Lung microvascular endothelial cell (primary cell): ENCODE data around the gene FARP2. TPM values are rescaled to one million over a fixed set of nuclear protein-coding genes. Genes with fewer than 3 reads are reported as not detected.
"Not testable (repeated sequence)": the region's sequence is repeated elsewhere in the genome, so short reads cannot be mapped to it uniquely, and the experiment has no call there.

ENCODE experiments used
- DNase-seq, 2 donors: peaks; one replicate each; pipeline versions ENCODE4 v3.0.0 to v3.0.0-alpha.2; 2010; ENCODE audit warnings: low read depth in 2 of 2
- total RNA-seq: library from RNA; depleted of rRNA; stranded (reverse); fragments of >200 nt; gene quantifications from 2 replicates; pipeline ENCODE4 v1.2.1, GENCODE V29; 2014

Gene FARP2
- total RNA-seq: 22.7 and 35.7 TPM in 2 replicates

DNA sequence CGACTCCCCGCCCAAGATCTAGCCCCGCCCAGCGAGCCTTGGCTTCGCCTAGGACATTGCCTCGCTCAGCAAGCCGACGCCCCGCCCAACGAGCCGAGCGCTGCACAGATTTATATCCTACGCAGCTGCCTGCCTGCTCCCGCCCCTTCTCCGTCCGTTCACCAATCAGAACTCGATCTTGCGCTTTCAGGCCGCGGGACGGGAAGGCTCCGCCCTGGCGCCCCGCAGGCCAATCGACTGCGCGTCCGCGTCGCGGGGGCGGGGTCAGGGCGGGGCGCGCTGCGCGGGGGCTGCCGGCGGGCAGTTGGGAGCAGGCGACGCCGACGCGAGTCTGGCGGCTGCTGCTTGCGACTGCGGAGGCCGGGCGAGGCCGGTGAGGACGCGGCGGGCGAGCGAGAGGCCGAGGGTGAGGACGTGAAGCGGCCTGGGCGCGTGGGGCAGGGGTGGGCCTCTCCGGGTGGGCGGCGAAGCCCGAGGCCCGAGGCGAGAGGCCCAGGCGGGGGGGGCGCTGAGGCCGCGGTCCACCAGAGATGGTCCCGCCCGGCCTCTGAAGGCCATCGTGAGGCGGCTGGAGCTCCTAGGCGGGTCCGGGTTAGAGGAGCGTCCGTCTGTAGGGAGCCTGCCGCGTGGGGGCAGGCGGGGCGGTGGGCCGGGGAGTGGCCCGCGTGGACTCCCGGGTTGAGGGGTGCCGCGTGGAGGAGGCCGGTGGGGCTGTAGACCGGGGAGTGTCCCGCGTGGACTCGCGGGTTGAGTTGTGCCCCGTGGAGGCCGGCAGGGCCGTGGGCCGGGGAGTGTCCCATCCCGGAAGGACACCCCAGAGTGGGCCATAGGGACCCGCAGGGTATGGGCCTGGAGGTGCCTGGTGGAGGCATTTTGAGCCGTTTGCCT is at the start of gene FARP2:
TSS of gene FARP2 (plus strand) at position 303 of the 888 bp plus-strand sequence. CDS start 16,823 bp downstream, outside the sequence.
- peak; percentile 99 for DNase-seq

DNA sequence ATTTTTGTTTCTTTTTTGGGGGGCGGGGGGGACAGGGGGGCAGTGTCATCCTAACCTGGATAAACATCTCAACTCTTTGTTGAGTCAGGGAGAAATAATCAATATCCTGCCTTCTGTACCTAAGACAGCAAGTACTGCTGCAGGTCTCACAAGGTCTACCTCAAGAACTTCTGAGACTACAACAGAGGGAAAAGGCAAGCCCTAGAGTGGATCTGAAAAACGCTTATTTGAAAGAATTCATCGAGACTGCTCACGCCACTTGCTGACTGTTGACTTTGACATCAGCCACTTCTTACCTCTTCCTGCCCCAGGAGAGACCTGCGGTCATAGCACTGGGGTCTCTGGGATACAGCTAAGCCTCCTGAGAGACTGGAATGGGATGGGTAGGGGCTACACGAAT is 49.0 kb upstream of the FARP2 start:
- no peak for DNase-seq

GRCh38 chr2:241308267-241308666 is 47.8 kb upstream of the FARP2 start:
- no peak for DNase-seq

- no peak for DNase-seq
These were observed 47.1 kb upstream of the FARP2 start for GRCh38 chr2:241308832-241309500.

DNA sequence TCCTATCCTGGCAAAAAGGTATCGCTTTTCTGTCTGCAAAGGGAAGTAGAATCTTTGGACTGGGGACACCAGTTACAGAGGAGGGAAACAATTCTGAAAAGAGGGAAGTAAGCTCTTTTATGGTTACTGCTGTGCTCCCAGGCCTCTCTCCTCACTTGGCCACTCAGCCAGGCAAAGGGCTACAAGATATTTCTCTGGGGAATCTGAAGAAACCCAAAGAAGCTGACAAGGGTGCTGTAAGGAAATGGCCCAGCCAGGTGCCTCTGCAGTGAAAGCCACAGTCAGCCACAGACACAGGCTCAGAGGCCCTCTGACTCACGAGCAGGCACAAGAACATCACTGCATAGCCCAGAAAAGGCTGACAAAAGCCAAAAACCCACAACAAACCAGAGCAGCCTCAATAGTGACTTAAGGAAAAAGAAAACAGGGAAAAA is 46.4 kb upstream of the FARP2 start:
- DNase-seq: peak in 1 of 2 donors; percentile 44

- DNase-seq: no peak
These were observed 45.0 kb upstream of the FARP2 start for GRCh38 chr2:241310917-241311566.

DNA sequence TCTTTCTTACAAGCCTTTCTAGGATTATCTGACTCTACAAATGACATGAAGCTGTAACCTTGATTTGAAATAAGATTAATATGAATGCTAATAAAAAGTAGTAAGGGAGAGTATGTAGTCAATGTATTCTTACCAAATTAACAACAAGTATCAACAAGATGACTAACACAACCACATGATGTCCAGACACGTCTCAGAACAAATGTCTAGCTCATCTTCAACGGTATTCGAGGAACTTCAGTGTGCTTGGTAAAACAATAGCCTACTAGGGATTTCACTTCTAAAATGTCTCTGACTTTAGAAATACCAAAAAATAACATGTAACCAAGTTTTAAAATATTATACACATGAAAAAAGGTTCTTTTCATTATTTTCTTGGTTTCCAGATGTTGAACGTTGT is 44.0 kb upstream of the FARP2 start:
- DNase-seq: peak in 1 of 2 donors; percentile 51

GRCh38 chr2:241313543-241314095 is 42.5 kb upstream of the FARP2 start:
- DNase-seq: no peak

DNA sequence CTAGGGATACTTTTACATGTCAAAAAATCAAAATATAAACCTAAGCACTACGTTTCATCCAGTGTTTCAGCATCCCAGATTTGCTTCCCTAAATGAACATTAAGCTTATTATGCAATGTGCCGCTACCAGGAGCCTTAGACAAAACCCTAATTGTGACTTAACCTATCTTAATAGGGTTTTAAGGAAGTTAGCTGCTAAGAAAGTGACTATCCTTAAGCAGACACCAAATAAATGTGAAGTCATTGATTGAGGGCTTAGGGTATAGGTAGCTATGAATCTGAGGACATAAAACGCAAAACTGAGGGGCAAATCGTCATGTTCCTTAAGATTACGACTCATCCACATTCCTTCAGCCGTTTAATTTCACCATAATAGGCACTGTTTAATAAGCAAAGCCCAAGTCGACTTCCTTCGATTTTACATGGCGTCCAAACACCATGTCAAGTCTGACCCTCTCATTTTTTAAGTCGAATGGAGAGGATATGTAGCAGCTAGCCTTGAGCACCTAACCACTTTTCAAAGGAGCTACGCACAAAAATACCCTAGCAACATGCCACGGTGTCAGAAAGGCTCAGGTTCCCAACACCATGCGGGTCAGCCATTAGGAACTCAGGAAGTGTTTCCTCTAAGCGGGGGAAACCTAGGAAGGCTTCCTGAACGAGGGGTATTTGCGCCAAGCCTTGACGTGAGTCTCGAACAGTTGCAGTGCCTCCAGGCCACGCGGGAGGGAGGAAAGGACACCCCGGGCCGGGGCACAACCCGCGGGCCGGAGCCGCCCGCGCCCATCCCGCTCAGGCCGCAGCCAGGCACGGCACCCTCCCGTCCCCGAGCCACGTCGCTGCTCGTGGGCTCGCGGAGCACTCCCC is 41.6 kb upstream of the FARP2 start:
- peak in 1 of 2 donors; percentile 62 for DNase-seq

- peak; percentile 100 for DNase-seq
These were observed 40.8 kb upstream of the FARP2 start, which contains the start of gene HDLBP for GRCh38 chr2:241315093-241315878. Gene HDLBP (minus strand): TSS chr2:241315672. CDS start chr2:241266869, 48,803 bp downstream.

DNA sequence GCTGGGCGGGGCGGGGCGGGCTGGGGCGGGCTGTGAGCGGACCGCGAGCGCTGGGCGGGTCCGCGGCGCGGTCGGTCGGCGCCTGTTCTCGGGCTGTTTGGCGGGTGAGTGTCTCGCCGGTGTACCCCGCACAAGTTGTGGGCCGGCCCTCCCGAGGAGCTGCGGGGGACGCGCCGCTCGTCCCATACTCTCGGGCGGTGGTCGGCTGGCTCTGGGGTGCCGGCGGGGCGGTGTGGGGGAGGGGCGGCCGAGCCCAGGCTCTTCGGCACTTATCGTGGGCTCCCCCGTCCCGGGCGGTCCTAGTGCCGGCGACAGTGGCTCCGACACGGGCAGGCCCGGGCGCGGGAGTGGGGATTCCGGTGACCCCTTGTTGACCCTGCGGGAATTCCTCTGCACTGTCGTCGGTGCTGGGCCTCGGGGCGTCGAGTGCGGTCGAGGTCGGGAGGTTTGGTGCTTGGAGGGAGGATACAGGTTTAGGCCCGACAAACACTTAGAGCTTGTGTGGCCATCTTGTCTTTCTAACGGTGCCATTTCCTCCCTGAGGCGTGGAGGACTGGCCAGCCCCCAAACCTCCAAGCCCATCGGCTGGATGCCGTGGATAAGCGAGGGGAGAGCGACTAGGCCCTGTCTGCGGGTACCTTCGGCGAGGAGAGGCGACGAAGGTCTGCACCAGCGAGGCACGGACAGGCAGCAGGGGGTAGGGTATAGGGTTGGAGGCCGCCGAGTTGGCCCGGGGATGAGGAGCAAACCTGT is 40.0 kb upstream of the FARP2 start, which contains the start of gene SEPTIN2:
TSS of gene SEPTIN2 (plus strand) at position 47 of the 753 bp plus-strand sequence. CDS start 8,308 bp downstream, outside the sequence.
- peak in 1 of 2 donors; percentile 69 for DNase-seq

DNA sequence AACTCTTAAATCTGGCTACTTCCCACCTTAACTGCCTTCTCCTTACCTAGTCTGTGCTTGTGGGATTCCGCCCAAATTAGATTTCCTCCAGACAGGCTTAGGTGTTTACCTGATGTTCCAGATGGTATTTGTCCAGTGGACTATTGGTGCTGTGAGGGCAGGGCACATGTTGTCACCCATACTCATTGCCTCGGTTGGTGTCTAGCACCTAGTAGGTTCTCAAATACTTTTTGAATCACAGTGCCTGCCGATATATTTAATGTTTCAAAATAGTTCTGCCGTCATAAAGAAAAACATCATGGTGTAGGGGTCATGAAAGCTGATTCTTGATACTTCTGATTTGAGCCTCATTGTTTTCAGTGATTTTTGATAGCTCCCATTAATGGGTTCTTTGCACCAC is 39.3 kb upstream of the FARP2 start:
- DNase-seq: no peak

DNA sequence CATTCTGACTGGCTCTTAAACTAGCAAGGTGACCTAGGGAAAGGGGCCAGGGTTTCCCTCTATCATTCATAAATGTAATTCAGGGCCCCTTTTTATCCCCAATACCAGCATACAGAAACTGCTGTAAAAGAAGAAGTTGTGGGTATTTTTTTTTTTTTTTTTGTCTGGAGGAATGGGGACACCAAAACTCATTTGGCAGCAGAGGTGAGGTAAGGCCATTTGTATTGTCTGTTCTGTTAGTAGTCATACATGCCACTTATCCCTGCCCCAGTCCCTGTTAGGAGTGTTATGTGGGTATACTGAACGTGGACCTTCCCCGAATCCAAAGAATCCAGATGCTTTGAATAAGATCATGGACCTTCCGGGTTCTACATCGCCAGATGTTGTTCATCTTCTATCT is 38.7 kb upstream of the FARP2 start:
- DNase-seq: no peak

GRCh38 chr2:241318830-241319229 is 37.3 kb upstream of the FARP2 start:
- DNase-seq: not testable (repeated sequence)

- DNase-seq: no peak
These were observed 35.7 kb upstream of the FARP2 start for GRCh38 chr2:241320394-241320793.

DNA sequence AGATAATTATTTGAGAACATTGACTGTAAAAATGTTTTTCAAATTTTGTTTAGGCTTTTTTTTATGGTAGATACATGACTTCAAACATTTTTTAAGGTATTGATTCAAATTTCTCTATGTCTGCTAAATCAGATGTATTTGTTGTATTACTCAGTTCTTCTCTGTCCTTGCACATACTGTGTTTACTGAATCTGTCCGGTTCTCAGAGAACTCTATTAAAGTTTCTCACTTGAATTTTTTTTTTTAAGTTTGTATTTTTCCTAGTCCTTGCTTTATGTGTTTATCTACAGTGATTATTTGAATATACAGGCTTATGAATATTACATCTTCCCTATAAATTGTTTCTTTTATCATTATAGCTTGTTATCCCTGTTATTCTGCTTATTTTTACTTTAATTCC is 35.1 kb upstream of the FARP2 start:
- DNase-seq: no peak

DNA sequence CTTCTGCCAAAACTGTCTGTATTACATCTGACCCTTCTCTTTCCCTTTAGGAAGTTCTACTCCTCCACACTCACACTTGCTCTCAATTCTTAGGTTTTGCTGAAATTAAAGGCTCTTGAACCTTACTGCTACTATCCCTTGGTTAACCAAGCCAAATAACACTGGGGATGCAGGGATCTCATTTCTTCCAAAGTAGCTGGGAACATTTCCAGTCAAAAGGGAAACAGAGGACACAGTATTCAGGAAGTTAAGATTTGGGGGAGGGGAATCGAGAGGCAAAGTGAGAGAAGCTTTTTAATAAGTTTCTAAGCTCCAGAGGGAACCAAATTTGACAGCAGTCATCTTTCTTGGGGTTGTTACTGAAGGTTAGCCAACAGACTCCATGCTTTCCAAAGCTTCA is 34.2 kb upstream of the FARP2 start:
- peak in 1 of 2 donors; percentile 13 for DNase-seq

DNA sequence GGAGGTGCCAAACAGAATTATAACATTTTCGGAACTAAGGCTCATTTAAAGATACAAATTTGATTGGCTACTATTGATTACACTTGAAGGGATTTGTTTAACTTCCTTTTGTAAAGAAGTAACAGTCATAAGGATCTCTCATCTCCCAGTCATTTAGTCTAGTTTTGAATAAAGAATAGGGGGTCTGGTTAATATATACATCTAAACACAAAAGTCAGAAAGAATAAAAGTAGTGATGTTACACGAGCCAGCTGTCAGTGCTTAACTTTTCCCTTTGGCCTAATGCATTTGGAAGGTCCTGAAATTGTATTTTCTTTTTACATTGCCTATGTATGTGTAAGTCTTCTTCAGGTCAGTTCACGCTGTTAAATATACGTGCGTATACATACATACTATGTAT is 32.3 kb upstream of the FARP2 start:
- no peak for DNase-seq

DNA sequence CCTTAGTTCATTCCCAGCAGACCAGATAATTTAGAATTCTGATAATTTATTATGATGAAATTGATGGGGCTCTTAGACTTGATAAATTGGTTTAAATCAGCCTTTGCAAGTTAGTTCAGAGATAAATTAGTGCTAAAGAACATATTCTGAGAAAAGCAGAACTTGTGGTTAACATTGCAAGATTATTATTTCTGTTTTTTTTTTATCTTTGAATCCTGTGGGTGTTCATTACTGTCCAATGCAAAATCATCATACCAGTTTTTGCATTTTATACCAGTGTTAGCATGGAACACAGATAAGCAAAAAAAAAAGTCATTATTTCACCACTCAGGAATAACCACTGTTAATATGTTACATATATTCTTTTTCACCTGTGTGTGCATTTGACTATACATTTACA is 31.3 kb upstream of the FARP2 start:
- DNase-seq: no peak
